Aorta (tissue), 5 donors: ENCODE results near the gene IRX1. TPM values are rescaled to one million over a fixed set of nuclear protein-coding genes. Genes with fewer than 3 reads are reported as not detected.

Source experiments
- ATAC-seq: fragments of 200-7000 bp; cut with Tn5 transposase; one replicate; pipeline ENCODE4 v1.9.1; 2022; ENCODE audit warnings: moderate library complexity; ENCODE audit not compliant: low FRiP score
- DNase-seq, 2 donors: peaks; one replicate each; pipeline ENCODE4 v3.0.0-alpha.2; 2020
- H3K27ac ChIP-seq, 2 donors: one replicate each; pipeline ENCODE4 v1.5.1; 2013; ENCODE audit warnings: low read length in 2 of 2, mild to moderate bottlenecking in 2 of 2, moderate library complexity in 2 of 2, control low read depth in 1 of 2, inconsistent platforms in 1 of 2, low read depth in 1 of 2
- H3K27me3 ChIP-seq, 2 donors: one replicate each; pipeline ENCODE4 v1.6.1; 2013; ENCODE audit warnings: control low read depth in 1 of 2, low read length in 1 of 2, mild to moderate bottlenecking in 1 of 2, moderate library complexity in 1 of 2; ENCODE audit not compliant: insufficient read depth in 2 of 2, control insufficient read depth in 1 of 2
- H3K36me3 ChIP-seq, 2 donors: one replicate each; pipeline ENCODE4 v1.6.1; 2013; ENCODE audit warnings: control low read depth in 1 of 2, low read length in 1 of 2, mild to moderate bottlenecking in 1 of 2; ENCODE audit not compliant: insufficient read depth in 2 of 2, control insufficient read depth in 1 of 2
- H3K4me1 ChIP-seq, 2 donors: one replicate each; pipeline ENCODE4 v1.6.1; 2013; ENCODE audit warnings: low read length in 2 of 2, control low read depth in 1 of 2, mild to moderate bottlenecking in 1 of 2, moderate library complexity in 1 of 2; ENCODE audit not compliant: insufficient read depth in 2 of 2, control insufficient read depth in 1 of 2
- H3K4me3 ChIP-seq, 2 donors: one replicate each; pipeline ENCODE4 v1.5.1; 2013; ENCODE audit warnings: low read length in 2 of 2, control low read depth in 1 of 2, mild to moderate bottlenecking in 1 of 2
- H3K9me3 ChIP-seq: one replicate; pipeline ENCODE4 v1.6.1; 2013; ENCODE audit warnings: mild to moderate bottlenecking, low read length; ENCODE audit not compliant: control insufficient read depth
- WGBS, 2 donors: extraction: QIAGEN DNeasy Blood & Tissue Kit; methylation state at CpG; one replicate each; pipeline ENCODE4 v1.1.7; 2013; 5-methylcytosine and 5-hydroxymethylcytosine counted together
- intact Hi-C, 2 donors: fragments of 100-400 bp; cut with DNase I; formaldehyde crosslinking; loops; one replicate each; pipeline versions ENCODE4 v1.14.2 to v1.15.0; 2022
- polyA plus RNA-seq, 2 donors: library from polyadenylated mRNA; stranded (reverse); fragments of 200-250 nt; gene quantifications; one replicate each; pipeline ENCODE4 v1.2.3, GENCODE V29; 2013
- total RNA-seq, 2 donors: library from RNA; stranded (reverse); fragmentation: NEBNext Ultra II Directional; extraction: Animal tissue kit (Norgen Biotek cat#: 25700); gene quantifications; one replicate each; pipeline ENCODE4 v1.2.1, GENCODE V29; 2021
- donor health status: healthy with polysubstance abuse.
- donor health status: Bipolar disorder and iron deficiency.
- donor health status: DM: no; HTN: no; CAD: no.
- donor health status: DM: no; HTN: no; CAD: no.
- donor health status: DM: yes; HTN: yes; CAD: no.

IRX1 gene
- total and polyA plus RNA-seq, 4 donors, result 1.5 to 4.3 TPM; not detected in 2

GRCh38 chr5:3625626-3626025 lies 30.0 kb downstream of the IRX1 start:
- Histone ChIP-seq H3K9me3 (no peaks in the 10 kb centered on the region), H3K27ac (no peak overlapping the region), H3K4me1 (no peaks in the 10 kb centered on the region), H3K4me3 (no peak overlapping the region), H3K36me3 (no peaks in the 10 kb centered on the region), H3K27me3 (no peaks in the 10 kb centered on the region)
- no peak for DNase-seq
- ATAC-seq, result no peak
- WGBS, 2 donors, result 89 to 91% methylated on average over 4 of the region's 4 CpGs
- intact Hi-C loops, result no loop called here

GRCh38 chr5:3634061-3634460 lies 38.4 kb downstream of the IRX1 start:
- Histone ChIP-seq H3K36me3 (no peaks in the 10 kb centered on the region), H3K4me3 (no peak overlapping the region), H3K9me3 (no peaks in the 10 kb centered on the region), H3K4me1 (no peaks in the 10 kb centered on the region), H3K27ac (no peak overlapping the region), H3K27me3 (no peaks in the 10 kb centered on the region)
- DNase-seq, result no peak
- intact Hi-C loops, result no loop called here
- no peak for ATAC-seq
- 94 to 95% methylated on average over 7 of the region's 7 CpGs for WGBS, 2 donors

- DNase-seq (no peak), ATAC-seq (no peak)
- H3K4me1 ChIP-seq, result no peaks in the 10 kb centered on the region
- no peak overlapping the region for H3K4me3 ChIP-seq
- no peaks in the 10 kb centered on the region for H3K9me3 ChIP-seq
- intact Hi-C loops, result no loop called here
- H3K27me3 ChIP-seq, result no peaks in the 10 kb centered on the region
- no peaks in the 10 kb centered on the region for H3K36me3 ChIP-seq
- WGBS, 2 donors, result 64 to 71% methylated on average over 6 to 7 of the region's 8 CpGs
- no peak overlapping the region for H3K27ac ChIP-seq
Measured at GRCh38 chr5:3639175-3639574, 43.5 kb downstream of the IRX1 start.

- Histone ChIP-seq H3K36me3 (no peaks in the 10 kb centered on the region), H3K4me3 (no peak overlapping the region), H3K9me3 (no peaks in the 10 kb centered on the region), H3K27ac (no peak overlapping the region), H3K27me3 (no peaks in the 10 kb centered on the region), H3K4me1 (no peaks in the 10 kb centered on the region)
- WGBS, 2 donors, result 89 to 93% methylated on average over 3 of the region's 3 CpGs
- ATAC-seq, result no peak
- DNase-seq, result no peak
- intact Hi-C loops, result no loop called here
Measured at GRCh38 chr5:3642231-3642630, 46.6 kb downstream of the IRX1 start.

GRCh38 chr5:3650320-3650719 lies 54.7 kb downstream of the IRX1 start:
- H3K27me3 ChIP-seq, result no peaks in the 10 kb centered on the region

GRCh38 chr5:3650868-3651267 lies 55.2 kb downstream of the IRX1 start:
- no peak overlapping the region for H3K4me3 ChIP-seq
- no peaks in the 10 kb centered on the region for H3K27me3 ChIP-seq
- H3K4me1 ChIP-seq, result no peaks in the 10 kb centered on the region
- no peak overlapping the region for H3K27ac ChIP-seq
- WGBS, 2 donors, result 81 to 86% methylated on average over 8 of the region's 8 CpGs
- no peaks in the 10 kb centered on the region for H3K9me3 ChIP-seq
- DNase-seq (no peak), ATAC-seq (no peak)
- H3K36me3 ChIP-seq, result no peaks in the 10 kb centered on the region
- intact Hi-C loops, result no loop called here

More at GRCh38 chr5:3650320-3650719, 54.7 kb downstream of the IRX1 start:
- DNase-seq, result no peak
- no peak overlapping the region for H3K4me3 ChIP-seq
- intact Hi-C loops, result no loop called here
- H3K9me3 ChIP-seq, result no peaks in the 10 kb centered on the region
- 84 to 93% methylated on average over 2 of the region's 2 CpGs for whole genome bisulfite sequencing, 2 donors
- ATAC-seq, result no peak
- no peak overlapping the region for H3K27ac ChIP-seq
- no peaks in the 10 kb centered on the region for H3K4me1 ChIP-seq
- H3K36me3 ChIP-seq, result no peaks in the 10 kb centered on the region
